Right lobe of liver (tissue), 4 donors: ENCODE measurements around the gene SPOCK2.

Experiments
- POLR2A ChIP-seq: fragments of 450-650 bp; IDR thresholded peaks from one replicate; pipeline ENCODE4 v1.6.1; 2017; ENCODE audit warnings: antibody characterized with exemption, mild to moderate bottlenecking
- TF ChIP-seq, protein P1 (sequence below), 4 donors: fragments of 200-600 bp in 3 of 4; fragments of 450-650 bp in 1 of 4; IDR thresholded peaks; one replicate each; pipeline versions ENCODE4 v1.5.1 to v1.8.0; 2016 to 2022; ENCODE audit warnings: antibody characterized with exemption in 4 of 4, mild to moderate bottlenecking in 2 of 4
- donor health status: DM: no; HTN: no; CAD: no.
- donor health status: DM: no; HTN: no; CAD: no.
- donor health status: DM: no; HTN: yes; CAD: no.

DNA sequence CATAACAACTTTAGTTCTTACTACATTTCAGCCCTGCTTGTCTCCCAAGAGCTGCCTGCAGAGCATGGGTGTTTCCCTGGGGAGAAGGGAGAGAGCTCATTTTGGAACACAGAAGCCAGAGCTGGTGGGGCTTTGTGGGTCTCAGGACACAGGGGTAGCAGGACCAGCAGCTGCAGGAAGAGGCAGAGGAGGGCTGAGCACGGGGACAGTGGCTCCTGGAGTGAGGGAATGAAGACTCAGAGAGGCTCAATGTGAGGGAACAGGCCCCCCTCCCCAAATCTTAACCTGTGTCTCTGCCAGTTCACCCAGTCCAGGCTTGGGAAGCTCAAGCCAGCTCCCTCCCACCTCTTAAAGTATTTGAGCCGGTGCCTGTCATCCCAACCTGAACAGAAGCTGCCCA lies 74.2 kb downstream of the SPOCK2 start:
- TF ChIP-seq, protein P1, sequence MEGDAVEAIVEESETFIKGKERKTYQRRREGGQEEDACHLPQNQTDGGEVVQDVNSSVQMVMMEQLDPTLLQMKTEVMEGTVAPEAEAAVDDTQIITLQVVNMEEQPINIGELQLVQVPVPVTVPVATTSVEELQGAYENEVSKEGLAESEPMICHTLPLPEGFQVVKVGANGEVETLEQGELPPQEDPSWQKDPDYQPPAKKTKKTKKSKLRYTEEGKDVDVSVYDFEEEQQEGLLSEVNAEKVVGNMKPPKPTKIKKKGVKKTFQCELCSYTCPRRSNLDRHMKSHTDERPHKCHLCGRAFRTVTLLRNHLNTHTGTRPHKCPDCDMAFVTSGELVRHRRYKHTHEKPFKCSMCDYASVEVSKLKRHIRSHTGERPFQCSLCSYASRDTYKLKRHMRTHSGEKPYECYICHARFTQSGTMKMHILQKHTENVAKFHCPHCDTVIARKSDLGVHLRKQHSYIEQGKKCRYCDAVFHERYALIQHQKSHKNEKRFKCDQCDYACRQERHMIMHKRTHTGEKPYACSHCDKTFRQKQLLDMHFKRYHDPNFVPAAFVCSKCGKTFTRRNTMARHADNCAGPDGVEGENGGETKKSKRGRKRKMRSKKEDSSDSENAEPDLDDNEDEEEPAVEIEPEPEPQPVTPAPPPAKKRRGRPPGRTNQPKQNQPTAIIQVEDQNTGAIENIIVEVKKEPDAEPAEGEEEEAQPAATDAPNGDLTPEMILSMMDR (IDR thresholded peaks at IDR 0.05) = no peak
- TF ChIP-seq POLR2A = no peak
